HTERT RPE-1 (cell line): Measurements from ENCODE around the gene TRIM22.
"Not testable (repeated sequence)": the region's sequence is repeated elsewhere in the genome, so short reads cannot be mapped to it uniquely, and the experiment has no call there.

ENCODE experiments used
- in situ Hi-C: fragments of 300-500 bp; cut with MboI; formaldehyde crosslinking; loops from 4 replicates; pipeline ENCODE4 v1.14.3; 2020; ENCODE audit warnings: low sequenced_read_pairs

The TRIM22 gene

GRCh38 chr11:5690736-5691135 lies 1.1 kb downstream of the TRIM22 start:
- in situ Hi-C loops, result no loop called here

DNA sequence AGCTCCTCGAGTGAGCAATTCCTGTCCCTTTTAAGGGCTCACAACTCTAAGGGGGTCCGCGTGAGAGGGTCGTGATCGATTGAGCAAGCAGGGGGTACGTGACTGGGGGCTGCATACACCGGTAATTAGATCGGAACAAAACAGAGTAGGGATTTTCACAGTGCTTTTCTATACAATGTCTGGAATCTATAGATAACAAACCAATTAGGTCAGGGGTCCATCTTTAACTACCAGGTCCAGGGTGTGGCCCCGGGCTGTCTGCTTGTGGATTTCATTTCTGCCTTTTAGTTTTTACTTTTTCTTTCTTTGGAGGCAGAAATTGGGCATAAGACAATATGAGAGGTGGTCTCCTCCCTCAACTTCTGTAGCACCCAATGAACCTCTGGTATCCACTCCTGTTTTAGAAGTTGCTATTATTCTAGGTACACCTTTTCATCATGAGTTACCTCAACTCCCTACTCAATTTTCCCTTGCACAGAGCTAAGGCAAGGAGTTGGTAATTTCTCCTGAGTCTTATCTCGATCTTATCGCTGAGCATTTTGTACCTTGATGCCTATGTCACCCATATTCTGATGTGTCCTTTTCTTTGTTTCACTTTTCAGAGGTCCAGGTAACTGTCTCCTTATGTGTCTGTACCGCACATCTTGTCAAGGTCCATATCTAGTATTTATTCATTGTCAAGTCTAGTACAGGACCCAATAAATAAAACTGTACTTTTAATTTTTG lies 1.8 kb downstream of the TRIM22 start:
- in situ Hi-C loops, result not testable (repeated sequence)

DNA sequence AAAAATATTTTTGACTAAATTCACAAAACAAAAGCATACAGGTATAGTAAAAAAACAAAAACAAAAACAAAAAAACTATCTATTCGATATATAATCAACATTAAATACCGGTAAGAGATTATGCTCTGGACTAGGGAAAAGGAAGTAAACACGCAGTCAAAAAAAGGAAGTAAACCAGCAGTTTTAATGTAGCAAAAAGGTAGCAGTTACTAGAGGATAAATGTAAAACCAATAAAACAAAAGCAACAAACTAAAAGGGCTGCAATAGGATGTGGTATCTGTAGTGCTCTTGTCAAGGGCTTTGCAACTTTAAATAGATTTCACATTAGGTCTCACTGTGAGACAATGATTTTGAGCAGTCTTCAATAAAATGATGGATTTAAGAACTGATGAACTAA lies 2.4 kb downstream of the TRIM22 start:
- in situ Hi-C loops, result no loop called here

GRCh38 chr11:5694642-5695041 lies 5.1 kb downstream of the TRIM22 start:
- in situ Hi-C loops, result no loop called here

DNA sequence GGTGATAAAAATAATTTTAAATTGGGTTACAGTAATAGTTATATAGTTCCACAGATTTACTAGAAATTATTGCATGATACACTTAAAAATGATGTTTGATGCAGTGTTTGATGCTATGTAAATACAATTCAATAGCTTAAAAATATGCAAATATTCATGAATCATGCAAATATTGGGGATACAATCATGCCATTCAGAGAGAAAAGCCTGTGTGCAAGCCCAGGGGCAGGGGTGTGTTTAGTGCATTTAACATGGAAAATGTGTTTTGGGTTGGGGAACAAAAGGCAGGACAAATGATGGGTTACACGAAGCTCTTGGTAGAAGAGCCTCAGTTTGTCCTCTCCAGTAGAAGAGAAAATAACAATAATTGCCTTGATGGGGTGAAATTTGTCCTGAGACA lies 6.0 kb downstream of the TRIM22 start:
- in situ Hi-C loops, result no loop called here

GRCh38 chr11:5696210-5696609 lies 6.6 kb downstream of the TRIM22 start:
- in situ Hi-C loops, result no loop called here

- in situ Hi-C loops, result no loop called here
These were observed 8.7 kb downstream of the TRIM22 start for GRCh38 chr11:5698281-5698680.

DNA sequence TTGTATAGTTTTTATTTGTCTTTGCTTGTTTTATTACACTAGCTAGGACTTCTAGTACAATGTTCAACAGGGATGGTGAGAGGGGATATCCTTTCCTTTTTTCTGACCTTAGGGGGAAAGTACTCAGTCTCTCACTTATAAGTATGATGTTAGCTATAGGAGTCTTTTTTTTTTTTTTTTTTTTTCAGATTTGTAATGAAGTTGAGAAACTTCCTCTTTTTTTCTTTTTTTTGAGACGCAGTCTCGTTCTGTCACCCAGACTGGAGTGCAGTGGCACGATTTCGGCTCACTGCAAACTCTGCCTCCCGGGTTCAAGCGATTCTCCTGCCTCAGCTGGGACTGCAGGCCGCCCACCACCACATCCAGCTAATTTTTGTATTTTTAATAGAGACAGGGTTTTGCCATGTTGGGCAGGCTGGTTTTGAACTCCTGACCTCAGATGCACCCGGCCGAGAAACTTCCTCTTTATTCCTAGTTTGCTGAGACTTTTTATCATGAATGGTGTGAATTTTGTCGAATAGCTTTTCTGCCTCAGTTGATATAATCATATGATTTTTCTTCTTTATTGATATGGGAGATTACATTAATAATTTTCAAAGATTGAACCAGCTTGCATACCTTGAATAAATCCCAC lies 10.9 kb downstream of the TRIM22 start:
- in situ Hi-C loops, result no loop called here

- in situ Hi-C loops, result no loop called here
These were observed 11.5 kb downstream of the TRIM22 start for GRCh38 chr11:5701055-5701577.

GRCh38 chr11:5703741-5704536 lies 14.3 kb downstream of the TRIM22 start:
- in situ Hi-C loops, result no loop called here

DNA sequence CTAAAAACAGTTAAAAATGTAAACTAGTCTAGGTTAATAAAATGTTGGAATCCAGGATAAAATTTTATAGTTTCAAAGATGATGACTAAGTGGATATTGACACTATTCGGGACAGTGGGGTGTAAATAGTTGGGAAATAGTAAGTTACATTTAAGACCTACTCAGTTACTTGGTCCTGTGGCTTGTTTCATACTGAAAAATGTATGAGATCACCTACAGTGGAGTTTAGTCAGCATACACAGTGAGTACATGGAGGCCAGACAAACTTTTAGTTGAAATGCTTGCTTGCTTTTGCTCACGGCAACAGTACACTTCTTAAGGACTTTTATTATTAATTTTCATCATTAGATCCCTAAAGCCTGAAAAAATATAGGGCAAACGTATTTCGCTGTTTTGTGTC lies 16.1 kb downstream of the TRIM22 start:
- in situ Hi-C loops, result no loop called here

DNA sequence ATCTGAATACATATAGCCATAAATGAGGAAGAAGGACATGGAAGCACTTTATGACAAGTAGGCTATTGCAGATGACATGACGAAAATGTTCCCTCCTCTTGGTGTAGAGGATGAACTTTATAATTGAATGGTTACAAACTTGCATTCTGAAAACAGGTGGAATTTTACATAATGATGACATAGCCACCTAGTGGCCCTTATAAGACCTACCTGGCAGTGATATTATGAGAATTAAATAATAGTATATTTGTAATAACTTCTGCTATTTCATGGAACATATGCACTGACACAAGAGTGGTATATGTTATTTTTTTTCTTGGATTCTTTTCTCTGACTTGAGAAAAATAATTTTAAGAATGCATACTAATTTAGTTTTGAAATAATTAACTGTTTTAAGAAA lies 22.9 kb downstream of the TRIM22 start:
- in situ Hi-C loops, result no loop called here

DNA sequence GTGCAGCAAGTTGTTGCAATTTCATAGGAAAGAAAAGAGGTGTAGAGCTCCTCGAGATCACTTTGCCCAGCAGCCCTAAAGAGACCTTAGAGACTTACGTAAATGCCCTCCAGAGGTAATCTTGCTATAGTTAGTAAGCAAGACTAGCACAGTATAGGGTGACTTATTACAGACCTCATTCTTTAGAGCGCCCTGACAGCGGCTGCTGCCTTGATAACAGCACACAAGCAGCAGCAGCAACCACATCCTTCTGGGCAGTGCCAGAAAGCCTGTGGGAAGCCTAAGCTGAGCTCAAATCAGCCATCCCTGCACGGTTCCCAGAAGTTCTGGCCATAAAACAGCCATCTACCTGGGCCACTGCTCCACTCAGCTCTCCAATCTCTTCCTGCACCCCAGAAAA lies 24.1 kb downstream of the TRIM22 start:
- in situ Hi-C loops, result no loop called here

- in situ Hi-C loops, result not testable (repeated sequence)
These were observed 26.9 kb downstream of the TRIM22 start for GRCh38 chr11:5716518-5716917.

GRCh38 chr11:5719703-5720495 lies 30.3 kb downstream of the TRIM22 start:
- in situ Hi-C loops, result no loop called here

DNA sequence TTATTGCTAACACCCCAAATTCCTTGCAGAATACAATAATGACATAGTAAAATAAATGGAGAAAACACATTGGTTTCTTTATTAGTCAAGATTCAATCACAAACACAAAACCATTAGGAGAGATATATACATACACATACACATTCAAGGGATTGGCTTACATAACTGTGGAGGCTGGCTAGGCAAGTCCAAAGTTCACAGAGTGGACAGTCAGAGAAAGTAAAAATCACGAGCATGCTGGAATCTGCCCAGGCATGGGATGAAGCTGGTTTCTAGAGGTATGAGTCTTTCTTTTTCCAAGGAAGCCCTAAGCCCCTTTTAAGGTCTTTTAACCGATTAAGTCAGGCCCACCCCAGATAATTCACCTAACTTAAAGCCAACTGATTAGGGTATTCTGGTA lies 33.0 kb downstream of the TRIM22 start:
- in situ Hi-C loops, result no loop called here

DNA sequence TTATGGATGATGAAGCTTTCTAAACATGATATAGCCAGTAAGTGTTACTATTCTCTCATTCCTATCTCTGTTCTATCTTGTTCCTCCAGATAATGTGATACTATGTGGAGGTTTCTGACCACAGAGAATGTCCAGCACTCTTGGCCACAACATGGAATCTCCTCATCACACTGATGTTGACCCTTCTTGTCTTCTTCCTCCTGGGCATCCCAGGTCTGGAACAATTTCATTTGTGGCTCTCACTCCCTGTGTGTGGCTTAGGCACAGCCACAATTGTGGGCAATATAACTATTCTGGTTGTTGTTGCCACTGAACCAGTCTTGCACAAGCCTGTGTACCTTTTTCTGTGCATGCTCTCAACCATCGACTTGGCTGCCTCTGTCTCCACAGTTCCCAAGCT lies 36.8 kb downstream of the TRIM22 start:
- in situ Hi-C loops, result no loop called here

DNA sequence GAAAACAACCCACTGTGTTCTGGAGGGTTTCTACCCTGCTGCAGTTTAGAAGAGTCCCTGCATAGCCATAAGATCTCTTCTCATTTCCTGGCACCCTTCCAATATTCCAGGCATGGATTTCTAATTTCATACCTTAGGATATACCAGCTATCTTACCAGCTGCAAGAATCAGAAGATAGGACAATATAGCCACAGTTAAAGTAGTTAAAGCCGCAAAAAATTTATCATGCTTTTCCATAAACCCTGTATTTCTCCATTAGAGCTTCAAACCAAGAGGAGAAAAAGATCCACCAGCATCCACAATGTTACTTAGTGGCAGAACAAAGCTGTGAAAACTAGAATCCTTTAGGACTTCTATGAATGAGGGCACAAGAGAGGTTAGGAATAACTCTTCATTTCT lies 38.1 kb downstream of the TRIM22 start:
- in situ Hi-C loops, result no loop called here

DNA sequence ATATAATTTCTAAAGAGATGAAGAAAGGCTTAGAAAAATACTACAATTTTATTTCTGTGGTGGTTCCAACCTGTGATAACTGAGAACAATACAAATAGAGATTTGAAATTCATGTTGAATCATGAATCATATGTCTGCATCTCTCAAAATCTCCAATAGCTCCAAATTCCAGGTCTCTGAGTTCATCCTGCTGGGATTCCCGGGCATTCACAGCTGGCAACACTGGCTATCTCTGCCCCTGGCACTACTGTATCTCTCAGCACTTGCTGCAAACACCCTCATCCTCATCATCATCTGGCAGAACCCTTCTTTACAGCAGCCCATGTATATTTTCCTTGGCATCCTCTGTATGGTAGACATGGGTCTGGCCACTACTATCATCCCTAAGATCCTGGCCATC lies 46.8 kb downstream of the TRIM22 start, which contains the start of gene OR56B1:
TSS of gene OR56B1 (plus strand) at position 53 of the 400 bp plus-strand sequence. CDS start at position 122, 69 bp downstream.
- in situ Hi-C loops, result no loop called here

GRCh38 chr11:5737091-5737490 lies 47.5 kb downstream of the TRIM22 start:
- in situ Hi-C loops, result no loop called here
